ENCODE data around the gene FAM117A.

FAM117A gene

DNA sequence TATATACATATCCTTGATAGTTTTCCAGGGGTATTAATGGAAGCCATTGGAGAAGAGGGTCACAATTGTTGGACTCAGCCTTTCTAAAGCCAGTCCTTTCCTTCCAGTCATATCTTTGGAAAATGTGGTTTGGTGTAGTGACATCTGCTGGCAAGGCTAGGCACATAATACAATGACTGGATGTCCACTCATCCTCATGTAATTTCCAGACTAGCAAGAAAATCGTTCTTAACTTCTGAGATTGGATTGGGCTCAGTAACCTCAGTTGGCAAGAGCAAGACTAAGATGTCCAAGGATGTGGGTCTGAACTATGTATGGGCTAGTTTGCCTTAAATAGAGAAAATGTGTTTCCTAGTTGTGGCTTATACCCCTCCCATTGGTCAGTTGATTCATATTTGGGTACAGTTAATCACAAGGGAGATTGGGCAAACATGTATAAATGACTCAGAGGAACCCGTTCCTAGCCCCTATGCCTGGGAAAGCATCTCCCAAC lies 15.9 kb upstream of the FAM117A start:
- ChIA-PET CTCF (interaction anchor here (0.7 to 3.0 kb wide), 6 partner anchors 8 to 223 kb away, joined by 3 to 11 read pairs (median 3); partner anchors contain the start of genes KAT7 and SLC35B1), POLR2A (interaction anchor here (0.8 kb wide), 1 partner anchor 16 kb away, joined by 4 read pairs; the partner anchor contains the start of gene FAM117A)
- H3K4me1 ChIP-seq (ENCODE audit: control insufficient read depth, insufficient read depth, low read length): no peaks in the 10 kb centered on the region
- H3K27ac ChIP-seq (ENCODE audit: extremely low read depth, low read depth, low read length): no peak overlapping the region
- H3K9me3 ChIP-seq (ENCODE audit: control insufficient read depth, insufficient read depth, low read depth, low read length): no peaks in the 10 kb centered on the region
- H3K36me3 ChIP-seq (ENCODE audit: control insufficient read depth in 2 of 2, insufficient read depth in 1 of 2, low read length in 2 of 2): no peaks in the 10 kb centered on the region
- TF ChIP-seq ZNF654 (tag by site-specific recombination; IDR thresholded peaks at IDR 0.05; ENCODE audit: low read depth): peak; percentile 54
- no peak for TF ChIP-seq SP3 (tag by site-specific recombination; IDR thresholded peaks at IDR 0.05)
- TF ChIP-seq, protein P1, sequence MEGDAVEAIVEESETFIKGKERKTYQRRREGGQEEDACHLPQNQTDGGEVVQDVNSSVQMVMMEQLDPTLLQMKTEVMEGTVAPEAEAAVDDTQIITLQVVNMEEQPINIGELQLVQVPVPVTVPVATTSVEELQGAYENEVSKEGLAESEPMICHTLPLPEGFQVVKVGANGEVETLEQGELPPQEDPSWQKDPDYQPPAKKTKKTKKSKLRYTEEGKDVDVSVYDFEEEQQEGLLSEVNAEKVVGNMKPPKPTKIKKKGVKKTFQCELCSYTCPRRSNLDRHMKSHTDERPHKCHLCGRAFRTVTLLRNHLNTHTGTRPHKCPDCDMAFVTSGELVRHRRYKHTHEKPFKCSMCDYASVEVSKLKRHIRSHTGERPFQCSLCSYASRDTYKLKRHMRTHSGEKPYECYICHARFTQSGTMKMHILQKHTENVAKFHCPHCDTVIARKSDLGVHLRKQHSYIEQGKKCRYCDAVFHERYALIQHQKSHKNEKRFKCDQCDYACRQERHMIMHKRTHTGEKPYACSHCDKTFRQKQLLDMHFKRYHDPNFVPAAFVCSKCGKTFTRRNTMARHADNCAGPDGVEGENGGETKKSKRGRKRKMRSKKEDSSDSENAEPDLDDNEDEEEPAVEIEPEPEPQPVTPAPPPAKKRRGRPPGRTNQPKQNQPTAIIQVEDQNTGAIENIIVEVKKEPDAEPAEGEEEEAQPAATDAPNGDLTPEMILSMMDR (tag by site-specific recombination; IDR thresholded peaks at IDR 0.05): peak; percentile 67
- H3K4me3 ChIP-seq (ENCODE audit: low read depth, low read length): no peak overlapping the region

DNA sequence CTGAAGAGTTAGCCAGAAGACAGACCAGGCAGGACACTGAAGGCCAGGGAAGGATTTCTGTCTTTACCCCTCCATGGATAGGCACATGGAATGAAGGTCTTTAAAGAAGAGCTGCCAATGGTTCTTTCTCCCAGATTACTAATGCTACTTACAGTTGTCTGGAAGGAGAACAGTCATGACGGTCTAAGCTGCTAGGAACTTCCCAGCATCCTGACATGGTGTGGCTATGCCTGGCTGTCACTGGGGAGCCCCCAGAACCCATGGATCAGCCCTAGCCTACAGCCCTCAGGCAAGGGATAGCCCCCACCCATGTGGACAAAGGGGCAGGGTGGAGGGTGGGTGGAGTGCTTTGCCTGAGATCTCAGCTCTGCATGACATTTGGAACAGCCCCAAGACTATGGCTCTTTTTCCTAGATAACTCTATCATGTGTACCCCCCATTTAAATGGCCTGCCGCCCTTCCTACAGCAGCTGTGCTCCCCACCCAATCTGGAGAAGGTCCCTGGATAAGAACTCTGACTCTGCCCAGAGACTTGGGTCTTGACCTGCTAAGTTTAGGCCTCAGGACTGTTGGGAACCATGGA lies 15.3 kb upstream of the FAM117A start:
- ChIA-PET POLR2A (interaction anchor here (0.8 to 0.9 kb wide), 2 partner anchors 9 to 15 kb away, joined by 4 to 5 read pairs; partner anchors contain the start of genes FAM117A and KAT7), CTCF (interaction anchor here (0.7 to 3.0 kb wide), 7 partner anchors 8 to 223 kb away, joined by 3 to 11 read pairs (median 3); partner anchors contain the start of genes KAT7 and SLC35B1)
- TF ChIP-seq ZNF514 (tag by site-specific recombination; IDR thresholded peaks at IDR 0.05): no peak
- TF ChIP-seq ZNF747 (tag by site-specific recombination; IDR thresholded peaks at IDR 0.05): no peak
- no peak for TF ChIP-seq GLIS2 (tag by site-specific recombination; IDR thresholded peaks at IDR 0.05)
- TF ChIP-seq ZNF394 (tag by site-specific recombination; IDR thresholded peaks at IDR 0.05; ENCODE audit: borderline replicate concordance): no peak
- no peak for TF ChIP-seq ZNF354C (tag by site-specific recombination; IDR thresholded peaks at IDR 0.05; ENCODE audit: borderline replicate concordance, low read depth)
- no peak for TF ChIP-seq REPIN1 (tag by site-specific recombination; IDR thresholded peaks at IDR 0.05; ENCODE audit: low read depth)
- TF ChIP-seq, protein P2, sequence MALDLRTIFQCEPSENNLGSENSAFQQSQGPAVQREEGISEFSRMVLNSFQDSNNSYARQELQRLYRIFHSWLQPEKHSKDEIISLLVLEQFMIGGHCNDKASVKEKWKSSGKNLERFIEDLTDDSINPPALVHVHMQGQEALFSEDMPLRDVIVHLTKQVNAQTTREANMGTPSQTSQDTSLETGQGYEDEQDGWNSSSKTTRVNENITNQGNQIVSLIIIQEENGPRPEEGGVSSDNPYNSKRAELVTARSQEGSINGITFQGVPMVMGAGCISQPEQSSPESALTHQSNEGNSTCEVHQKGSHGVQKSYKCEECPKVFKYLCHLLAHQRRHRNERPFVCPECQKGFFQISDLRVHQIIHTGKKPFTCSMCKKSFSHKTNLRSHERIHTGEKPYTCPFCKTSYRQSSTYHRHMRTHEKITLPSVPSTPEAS (tag by site-specific recombination; IDR thresholded peaks at IDR 0.05): no peak
- TF ChIP-seq ZNF155 (tag by site-specific recombination; IDR thresholded peaks at IDR 0.05): no peak
- no peak for TF ChIP-seq ZNF138 (tag by site-specific recombination; IDR thresholded peaks at IDR 0.05; ENCODE audit: borderline replicate concordance)
- TF ChIP-seq, protein P3, sequence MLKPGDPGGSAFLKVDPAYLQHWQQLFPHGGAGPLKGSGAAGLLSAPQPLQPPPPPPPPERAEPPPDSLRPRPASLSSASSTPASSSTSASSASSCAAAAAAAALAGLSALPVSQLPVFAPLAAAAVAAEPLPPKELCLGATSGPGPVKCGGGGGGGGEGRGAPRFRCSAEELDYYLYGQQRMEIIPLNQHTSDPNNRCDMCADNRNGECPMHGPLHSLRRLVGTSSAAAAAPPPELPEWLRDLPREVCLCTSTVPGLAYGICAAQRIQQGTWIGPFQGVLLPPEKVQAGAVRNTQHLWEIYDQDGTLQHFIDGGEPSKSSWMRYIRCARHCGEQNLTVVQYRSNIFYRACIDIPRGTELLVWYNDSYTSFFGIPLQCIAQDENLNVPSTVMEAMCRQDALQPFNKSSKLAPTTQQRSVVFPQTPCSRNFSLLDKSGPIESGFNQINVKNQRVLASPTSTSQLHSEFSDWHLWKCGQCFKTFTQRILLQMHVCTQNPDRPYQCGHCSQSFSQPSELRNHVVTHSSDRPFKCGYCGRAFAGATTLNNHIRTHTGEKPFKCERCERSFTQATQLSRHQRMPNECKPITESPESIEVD (tag by site-specific recombination; IDR thresholded peaks at IDR 0.05): no peak
- no peak for TF ChIP-seq KLF7 (tag by site-specific recombination; IDR thresholded peaks at IDR 0.05; ENCODE audit: borderline replicate concordance)
- no peak for TF ChIP-seq ZNF132 (tag by site-specific recombination; IDR thresholded peaks at IDR 0.05; ENCODE audit: borderline replicate concordance)
- no peak for TF ChIP-seq ZNF404 (tag by site-specific recombination; IDR thresholded peaks at IDR 0.05)
- no peak for TF ChIP-seq ZNF664 (tag by site-specific recombination; IDR thresholded peaks at IDR 0.05)
- TF ChIP-seq ZNF530 (tag by site-specific recombination; IDR thresholded peaks at IDR 0.05; ENCODE audit: low read depth): no peak
- no peak for TF ChIP-seq ZNF10 (tag by site-specific recombination; IDR thresholded peaks at IDR 0.05)
- TF ChIP-seq BCL11B (tag by site-specific recombination; IDR thresholded peaks at IDR 0.05; ENCODE audit: low read depth): no peak
- TF ChIP-seq, protein P4, sequence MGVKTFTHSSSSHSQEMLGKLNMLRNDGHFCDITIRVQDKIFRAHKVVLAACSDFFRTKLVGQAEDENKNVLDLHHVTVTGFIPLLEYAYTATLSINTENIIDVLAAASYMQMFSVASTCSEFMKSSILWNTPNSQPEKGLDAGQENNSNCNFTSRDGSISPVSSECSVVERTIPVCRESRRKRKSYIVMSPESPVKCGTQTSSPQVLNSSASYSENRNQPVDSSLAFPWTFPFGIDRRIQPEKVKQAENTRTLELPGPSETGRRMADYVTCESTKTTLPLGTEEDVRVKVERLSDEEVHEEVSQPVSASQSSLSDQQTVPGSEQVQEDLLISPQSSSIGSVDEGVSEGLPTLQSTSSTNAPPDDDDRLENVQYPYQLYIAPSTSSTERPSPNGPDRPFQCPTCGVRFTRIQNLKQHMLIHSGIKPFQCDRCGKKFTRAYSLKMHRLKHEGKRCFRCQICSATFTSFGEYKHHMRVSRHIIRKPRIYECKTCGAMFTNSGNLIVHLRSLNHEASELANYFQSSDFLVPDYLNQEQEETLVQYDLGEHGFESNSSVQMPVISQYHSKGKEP (tag by site-specific recombination; IDR thresholded peaks at IDR 0.05): no peak
- TF ChIP-seq ZNF837 (tag by site-specific recombination; IDR thresholded peaks at IDR 0.05): no peak
- no peaks in the 10 kb centered on the region for H3K9me3 ChIP-seq (ENCODE audit: control insufficient read depth, insufficient read depth, low read depth, low read length)
- no peak overlapping the region for H3K4me3 ChIP-seq (ENCODE audit: low read depth, low read length)
- H3K36me3 ChIP-seq (ENCODE audit: control insufficient read depth in 2 of 2, insufficient read depth in 1 of 2, low read length in 2 of 2): no peaks in the 10 kb centered on the region
- no peaks in the 10 kb centered on the region for H3K4me1 ChIP-seq (ENCODE audit: control insufficient read depth, insufficient read depth, low read length)
- no peak overlapping the region for H3K27ac ChIP-seq (ENCODE audit: extremely low read depth, low read depth, low read length)
